GM12892 (cell line): Measurements from ENCODE around the gene NRN1L.

Source experiments
- DNase-seq: peaks from one replicate; pipeline ENCODE4 v3.0.0; 2011; ENCODE audit not compliant: insufficient read length
- FAIRE-seq: peaks from 2 replicates; lab custom pipeline; 2011; peaks lifted over from hg19 to GRCh38; lab: Jason Lieb, UNC
- POLR2A ChIP-seq: IDR thresholded peaks from 2 replicates; pipeline ENCODE4 v1.6.1; 2011; ENCODE audit warnings: low read depth, low read length, control low read depth
- POLR2AphosphoS5 ChIP-seq: IDR thresholded peaks from 2 replicates; pipeline ENCODE4 v1.6.1; 2011; ENCODE audit warnings: low read depth, low read length, control low read depth
- TAF1 ChIP-seq: IDR thresholded peaks from 2 replicates; pipeline ENCODE4 v1.6.1; 2011; ENCODE audit warnings: low read depth, mild to moderate bottlenecking, control low read depth, low read length, borderline replicate concordance

NRN1L gene

GRCh38 chr16:67878846-67879245 lies 5.8 kb upstream of the NRN1L start:
- FAIRE-seq (no peak), DNase-seq (no peak)
- TF ChIP-seq TAF1 (no peak), POLR2AphosphoS5 (no peak), POLR2A (no peak)

DNA sequence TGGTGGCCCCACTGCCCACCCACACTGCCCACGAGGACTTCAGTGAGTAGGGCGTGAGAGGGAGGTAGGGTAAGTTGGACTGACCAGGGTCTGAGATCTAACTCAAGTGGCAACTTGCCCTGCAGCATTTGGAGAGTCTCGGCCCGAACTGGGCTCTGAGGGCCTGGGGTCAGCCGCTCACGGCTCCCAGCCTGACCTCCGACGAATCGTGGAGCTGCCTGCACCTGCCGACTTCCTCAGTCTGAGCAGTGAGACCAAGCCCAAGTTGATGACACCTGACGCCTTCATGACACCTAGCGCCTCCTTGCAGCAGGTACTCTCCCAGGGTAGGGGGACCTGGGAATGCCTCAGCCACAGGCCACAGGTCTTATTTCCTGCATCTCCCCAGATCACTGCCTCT lies 5.2 kb upstream of the NRN1L start:
- TF ChIP-seq POLR2A (no peak), POLR2AphosphoS5 (no peak), TAF1 (no peak)
- no peak for DNase-seq
- FAIRE-seq: no peak

GRCh38 chr16:67879936-67880335 lies 4.7 kb upstream of the NRN1L start:
- no peak for DNase-seq
- FAIRE-seq: no peak
- TF ChIP-seq TAF1 (no peak), POLR2A (no peak), POLR2AphosphoS5 (no peak)

DNA sequence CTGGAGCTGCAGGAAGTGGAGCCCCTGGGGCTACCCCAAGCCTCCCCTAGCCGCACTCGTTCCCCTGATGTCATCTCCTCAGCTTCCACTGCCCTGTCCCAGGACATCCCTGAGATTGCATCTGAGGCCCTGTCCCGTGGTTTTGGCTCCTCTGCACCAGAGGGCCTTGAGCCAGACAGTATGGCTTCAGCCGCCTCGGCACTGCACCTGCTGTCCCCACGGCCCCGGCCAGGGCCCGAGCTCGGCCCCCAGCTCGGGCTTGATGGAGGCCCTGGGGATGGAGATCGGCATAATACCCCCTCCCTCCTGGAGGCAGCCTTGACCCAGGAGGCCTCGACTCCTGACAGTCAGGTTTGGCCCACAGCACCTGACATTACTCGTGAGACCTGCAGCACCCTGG lies 4.1 kb upstream of the NRN1L start:
- no peak for FAIRE-seq
- TF ChIP-seq POLR2AphosphoS5: no peak
- no peak for TF ChIP-seq POLR2A
- no peak for TF ChIP-seq TAF1
- DNase-seq: no peak

DNA sequence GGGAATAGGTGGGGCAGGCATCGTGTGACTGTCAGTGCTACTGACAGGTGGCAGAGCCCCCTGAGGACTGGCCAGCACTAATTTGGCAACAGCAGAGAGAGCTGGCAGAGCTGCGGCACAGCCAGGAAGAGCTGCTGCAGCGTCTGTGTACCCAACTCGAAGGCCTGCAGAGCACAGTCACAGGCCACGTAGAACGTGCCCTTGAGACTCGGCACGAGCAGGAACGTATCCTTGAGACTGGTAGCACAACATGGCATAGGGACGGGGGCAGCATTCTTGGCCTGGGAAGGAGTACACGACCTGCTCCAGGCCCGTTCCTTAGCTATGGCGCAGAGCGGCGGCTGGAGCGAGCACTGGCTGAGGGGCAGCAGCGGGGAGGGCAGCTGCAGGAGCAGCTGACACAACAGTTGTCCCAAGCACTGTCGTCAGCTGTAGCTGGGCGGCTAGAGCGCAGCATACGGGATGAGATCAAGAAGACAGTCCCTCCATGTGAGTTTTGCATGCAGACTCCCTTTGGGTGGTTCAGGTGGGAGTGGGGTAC lies 3.0 kb upstream of the NRN1L start:
- FAIRE-seq: no peak
- no peak for TF ChIP-seq POLR2AphosphoS5
- no peak for TF ChIP-seq POLR2A
- no peak for TF ChIP-seq TAF1
- DNase-seq: no peak

- TF ChIP-seq TAF1 (no peak), POLR2AphosphoS5 (no peak), POLR2A (no peak)
- DNase-seq: no peak
- no peak for FAIRE-seq
Measured at GRCh38 chr16:67882374-67883145, 2.1 kb upstream of the NRN1L start.

DNA sequence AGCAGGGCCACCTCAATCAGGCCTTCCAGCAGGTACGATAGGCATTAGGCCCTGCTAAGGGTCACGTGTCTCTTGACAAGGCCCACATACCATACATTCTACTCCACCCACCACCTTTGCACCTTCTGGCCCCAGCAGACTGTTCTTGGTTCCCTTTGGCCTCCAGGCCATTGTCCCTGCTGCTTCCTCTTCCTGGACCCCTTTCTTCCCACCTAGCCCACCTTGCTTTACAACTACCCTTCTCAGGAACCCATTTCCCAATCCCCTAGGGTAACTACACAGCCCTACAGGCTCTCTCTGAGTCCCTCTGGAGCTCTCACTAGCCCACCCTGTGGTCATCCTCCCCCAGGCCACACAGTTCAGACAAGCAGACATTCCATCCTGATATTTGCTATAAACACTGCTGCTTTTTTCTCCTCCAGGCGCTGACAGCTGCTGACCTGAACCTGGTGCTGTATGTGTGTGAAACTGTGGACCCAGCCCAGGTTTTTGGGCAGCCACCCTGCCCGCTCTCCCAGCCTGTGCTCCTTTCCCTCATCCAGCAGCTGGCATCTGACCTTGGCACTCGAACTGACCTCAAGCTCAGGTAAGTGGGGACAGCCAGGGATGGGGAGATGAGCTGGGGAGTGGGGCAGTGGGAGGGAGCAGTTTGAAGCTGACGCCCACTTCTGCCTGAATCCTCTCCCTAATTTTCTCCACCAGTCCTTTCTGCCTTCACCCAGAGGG lies 1.4 kb upstream of the NRN1L start:
- FAIRE-seq (no peak), DNase-seq (no peak)
- TF ChIP-seq TAF1 (no peak), POLR2AphosphoS5 (no peak), POLR2A (no peak)

GRCh38 chr16:67883872-67884261 lies 818 bp upstream of the NRN1L start:
- peak; percentile 90 for DNase-seq
- FAIRE-seq: peak; percentile 36
- no peak for TF ChIP-seq POLR2AphosphoS5
- TF ChIP-seq POLR2A: no peak
- no peak for TF ChIP-seq TAF1

GRCh38 chr16:67885545-67885944 lies 860 bp downstream of the NRN1L start:
- no peak for DNase-seq
- TF ChIP-seq POLR2AphosphoS5: 0 out of 2 replicates have a peak, but pooled peaks have one; percentile 16
- no peak for TF ChIP-seq TAF1
- no peak for TF ChIP-seq POLR2A
- FAIRE-seq: no peak

DNA sequence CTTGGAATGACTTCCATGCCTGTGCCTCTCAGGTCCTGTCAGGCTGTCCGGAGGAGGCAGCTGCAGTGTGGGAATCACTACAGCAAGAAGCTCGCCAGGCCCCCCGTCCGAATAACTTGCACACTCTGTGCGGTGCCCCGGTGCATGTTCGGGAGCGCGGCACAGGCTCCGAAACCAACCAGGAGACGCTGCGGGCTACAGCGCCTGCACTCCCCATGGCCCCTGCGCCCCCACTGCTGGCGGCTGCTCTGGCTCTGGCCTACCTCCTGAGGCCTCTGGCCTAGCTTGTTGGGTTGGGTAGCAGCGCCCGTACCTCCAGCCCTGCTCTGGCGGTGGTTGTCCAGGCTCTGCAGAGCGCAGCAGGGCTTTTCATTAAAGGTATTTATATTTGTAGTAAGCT lies 1.3 kb downstream of the NRN1L start:
- TF ChIP-seq POLR2A: no peak
- TF ChIP-seq POLR2AphosphoS5: no peak
- TF ChIP-seq TAF1: no peak
- no peak for DNase-seq
- no peak for FAIRE-seq

- TF ChIP-seq TAF1 (no peak), POLR2A (no peak), POLR2AphosphoS5 (no peak)
- DNase-seq: no peak
- FAIRE-seq: no peak
Measured at GRCh38 chr16:67886387-67886786, 1.7 kb downstream of the NRN1L start.
